GM12865 (cell line): Measurements from ENCODE around the gene RNU1-4.
"Not testable (repeated sequence)": the region's sequence is repeated elsewhere in the genome, so short reads cannot be mapped to it uniquely, and the experiment has no call there.

Experiments
- DNase-seq: peaks from one replicate; pipeline ENCODE4 v3.0.0; 2010; ENCODE audit warnings: low read depth
- H3K4me3 ChIP-seq: 2 replicates; pipeline ENCODE4 v1.5.1; 2011; ENCODE audit warnings: mild to moderate bottlenecking, low read depth, low read length, control low read depth

The RNU1-4 gene

GRCh38 chr1:16740047-16740964 is at the start of gene RNU1-4:
TSS of gene RNU1-4 (plus strand) at chr1:16740516.
- H3K4me3 ChIP-seq, DNase-seq: not testable (repeated sequence)

DNA sequence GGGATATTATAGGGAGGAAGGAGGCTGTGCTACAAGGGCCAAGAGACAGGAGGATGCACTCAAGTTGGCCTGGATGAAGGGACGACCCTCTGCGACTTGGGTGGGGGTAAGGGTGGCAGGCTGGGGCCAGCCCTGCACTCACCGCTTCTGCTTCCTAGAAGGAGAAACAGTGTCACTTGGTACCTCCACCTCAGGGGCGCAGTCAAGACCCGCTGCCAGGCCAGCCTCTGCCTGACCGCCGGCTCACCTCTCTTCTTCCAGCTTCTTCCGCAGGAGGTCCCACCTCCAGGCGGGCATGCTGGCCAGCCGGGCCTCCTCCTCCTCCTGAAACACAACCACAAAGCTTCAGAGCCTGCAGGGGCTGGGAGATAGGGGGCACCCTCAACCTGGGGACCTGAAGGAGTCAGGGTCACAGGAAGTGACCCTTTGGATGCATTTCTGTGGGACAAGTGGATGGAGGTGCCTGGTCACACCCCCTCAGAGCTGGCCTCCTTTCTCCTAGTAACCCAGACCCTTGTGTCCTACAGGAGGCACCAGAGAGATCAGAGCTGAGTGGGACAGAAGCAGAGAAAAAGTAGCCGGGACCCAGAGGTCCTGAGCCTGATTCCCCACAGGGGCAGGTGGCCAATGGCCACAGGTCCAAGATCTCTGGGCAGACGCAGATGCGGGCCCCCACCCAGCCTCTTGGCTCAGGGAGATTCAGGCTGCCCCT is 49.2 kb upstream of the RNU1-4 start:
- H3K4me3 ChIP-seq, DNase-seq: not testable (repeated sequence)

GRCh38 chr1:16692283-16692682 is 48.0 kb upstream of the RNU1-4 start:
- not testable (repeated sequence) for H3K4me3 ChIP-seq, DNase-seq

- not testable (repeated sequence) for DNase-seq, H3K4me3 ChIP-seq
Observed at GRCh38 chr1:16692717-16693448, 47.4 kb upstream of the RNU1-4 start.

DNA sequence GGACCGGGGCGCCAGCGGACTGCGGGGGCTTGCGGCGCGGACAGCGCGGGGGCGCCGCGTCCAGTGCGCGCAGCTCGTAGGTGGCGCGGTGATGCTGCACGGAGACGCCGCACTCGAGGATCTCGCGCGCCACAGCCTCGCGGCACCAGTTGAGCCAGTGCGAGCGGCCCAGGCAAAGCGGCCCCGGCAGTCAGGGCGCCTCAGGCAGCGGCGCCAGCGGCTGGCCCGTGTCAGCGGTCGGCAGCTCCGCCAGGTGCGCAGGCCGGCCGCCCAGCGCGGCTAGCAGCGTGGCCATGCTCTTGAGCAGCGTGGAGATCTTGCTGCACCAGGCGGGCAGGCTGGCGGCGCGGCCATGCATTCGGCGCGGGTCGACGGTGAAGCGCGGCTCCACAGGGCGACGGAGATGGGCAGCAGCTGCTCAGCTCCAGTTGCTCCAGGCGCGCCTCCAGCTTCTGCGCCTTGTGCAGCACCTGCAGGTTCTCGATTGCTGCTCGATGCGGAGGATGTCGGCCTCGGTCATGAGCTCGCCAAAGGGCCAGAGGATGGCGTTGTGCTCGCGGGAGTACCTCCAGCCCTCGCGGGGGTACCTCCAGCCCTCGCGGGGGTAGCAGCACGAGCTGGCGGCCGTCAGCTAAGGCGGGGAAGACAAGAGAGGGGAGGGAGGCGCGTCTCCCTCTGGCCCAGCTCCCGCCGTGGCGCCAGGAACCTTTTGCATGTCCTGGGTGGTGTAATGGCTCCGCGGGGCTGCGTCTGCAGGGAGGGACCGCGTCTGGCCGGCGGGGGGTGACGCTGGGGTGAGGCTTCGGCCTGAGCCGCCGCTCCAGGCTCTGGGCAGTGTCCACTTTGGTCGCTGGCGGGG is 46.6 kb upstream of the RNU1-4 start:
- H3K4me3 ChIP-seq, DNase-seq: not testable (repeated sequence)

DNA sequence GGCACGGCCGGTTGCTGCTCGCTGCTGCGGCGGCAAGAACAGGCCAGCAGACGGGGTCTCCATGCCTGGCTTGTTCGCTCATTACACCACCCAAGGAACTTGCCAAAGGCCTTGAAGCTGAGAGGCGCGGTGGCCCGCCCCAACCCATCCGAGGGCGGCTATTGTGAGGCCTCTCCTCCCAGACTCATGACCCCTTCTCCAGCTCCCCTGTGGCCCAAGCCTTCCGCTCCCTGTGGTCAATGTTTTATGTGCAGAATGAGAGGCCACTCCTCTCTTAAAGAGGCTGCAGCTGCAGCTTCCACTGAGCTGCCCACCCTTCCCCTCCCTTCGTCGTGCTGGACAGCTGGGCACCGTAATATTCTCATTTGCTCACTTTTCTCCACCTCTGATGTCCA is 46.0 kb upstream of the RNU1-4 start:
- H3K4me3 ChIP-seq, DNase-seq: not testable (repeated sequence)

DNA sequence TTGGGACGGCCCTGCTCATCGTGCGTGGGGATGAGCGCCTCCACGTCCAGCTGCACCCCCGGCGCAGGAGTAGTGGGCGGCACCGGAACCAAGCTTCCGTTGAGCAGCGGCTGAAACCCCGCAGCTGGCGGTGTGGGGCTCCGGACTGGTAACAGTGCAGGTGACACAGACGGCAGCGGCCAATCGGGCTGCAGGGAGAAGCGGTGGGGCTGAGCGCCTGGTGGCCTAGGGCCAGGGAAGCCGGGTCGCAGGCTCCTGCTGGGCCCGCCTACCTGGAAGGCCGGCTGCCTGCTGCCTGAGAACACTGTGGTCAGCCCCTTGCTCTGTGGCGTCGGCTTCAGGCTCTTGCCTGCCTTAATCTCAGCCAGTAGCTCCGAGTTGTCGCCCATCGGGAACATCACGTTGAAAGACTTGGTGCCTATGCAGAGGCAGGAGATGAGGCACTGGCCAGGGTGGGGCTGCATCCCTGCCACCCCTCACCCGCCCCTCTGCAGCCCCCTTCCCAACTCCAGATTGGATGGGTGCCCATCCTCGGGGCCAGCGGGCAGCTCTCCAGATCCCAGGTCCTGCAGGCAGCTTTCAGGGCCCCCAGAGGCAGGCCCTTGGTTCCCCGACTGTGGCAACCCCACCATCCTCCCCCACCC is 43.7 kb upstream of the RNU1-4 start:
- peak; percentile 8 for DNase-seq
- not testable (repeated sequence) for H3K4me3 ChIP-seq

GRCh38 chr1:16697152-16697551 is 43.2 kb upstream of the RNU1-4 start:
- DNase-seq, H3K4me3 ChIP-seq: not testable (repeated sequence)

- H3K4me3 ChIP-seq, DNase-seq: not testable (repeated sequence)
Observed at GRCh38 chr1:16699440-16699839, 40.9 kb upstream of the RNU1-4 start.

GRCh38 chr1:16700138-16700895 is 40.0 kb upstream of the RNU1-4 start:
- not testable (repeated sequence) for H3K4me3 ChIP-seq, DNase-seq

DNA sequence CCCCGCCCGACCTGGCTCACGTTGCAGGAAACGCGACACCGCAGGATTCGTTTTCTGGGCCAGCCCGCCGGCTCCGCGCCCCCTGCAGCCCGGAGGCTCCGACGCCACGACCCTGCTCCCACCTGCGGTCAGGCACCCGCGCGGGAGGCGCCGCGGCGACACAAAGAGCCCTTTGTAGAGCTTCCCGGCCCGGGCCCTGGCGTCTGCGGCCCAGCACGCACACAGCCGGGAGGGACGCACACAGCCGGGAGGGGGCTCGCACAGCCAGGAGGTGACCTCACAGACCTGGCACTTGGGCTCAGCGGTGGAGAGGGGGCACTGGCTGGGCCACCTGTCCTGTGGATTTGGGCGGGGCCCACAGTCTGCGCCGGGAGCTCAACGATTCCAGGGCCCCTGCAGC is 39.1 kb upstream of the RNU1-4 start:
- DNase-seq, H3K4me3 ChIP-seq: not testable (repeated sequence)

- not testable (repeated sequence) for H3K4me3 ChIP-seq, DNase-seq
Observed at GRCh38 chr1:16702280-16702679, 38.0 kb upstream of the RNU1-4 start.

- not testable (repeated sequence) for H3K4me3 ChIP-seq, DNase-seq
Observed at GRCh38 chr1:16703141-16703540, 37.2 kb upstream of the RNU1-4 start.

DNA sequence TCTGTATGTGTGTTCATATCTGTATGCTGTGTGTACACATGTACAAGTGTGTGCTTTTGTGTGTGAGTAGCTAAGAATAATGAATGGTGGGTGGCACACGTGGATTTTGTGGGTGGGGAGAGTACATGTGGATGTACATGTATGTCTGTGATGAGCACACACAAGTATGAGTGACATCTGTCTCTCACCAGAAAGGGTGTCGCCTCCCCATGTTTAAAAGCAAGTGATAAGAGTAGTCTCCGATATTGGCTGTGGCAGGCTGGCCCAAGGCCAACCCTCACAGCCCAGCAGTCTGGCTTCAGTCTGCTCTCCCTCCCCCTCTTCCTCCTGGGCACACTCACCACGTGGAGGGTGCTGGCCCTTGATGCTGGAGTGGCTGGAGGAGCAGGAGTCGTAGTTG is 36.7 kb upstream of the RNU1-4 start:
- not testable (repeated sequence) for DNase-seq, H3K4me3 ChIP-seq

DNA sequence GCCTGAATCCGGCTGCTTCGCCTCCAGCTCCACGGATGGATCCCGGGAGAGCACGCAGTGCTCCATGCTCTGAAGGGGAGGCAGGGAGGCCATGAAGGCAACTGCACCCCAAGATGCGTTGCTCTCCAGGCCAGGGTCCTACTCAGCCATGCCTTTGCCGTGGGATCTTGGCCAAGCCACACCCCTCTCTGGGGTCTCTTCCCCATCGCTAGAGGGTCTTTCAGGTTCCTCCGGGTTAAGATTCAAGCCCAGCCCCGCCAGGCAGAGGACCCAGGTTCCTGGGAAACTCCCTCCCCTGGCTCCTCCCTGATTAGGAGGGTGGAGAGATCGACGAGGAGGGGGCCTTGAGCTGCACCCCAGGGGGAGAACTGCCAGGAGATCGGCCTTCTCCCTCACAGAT is 36.2 kb upstream of the RNU1-4 start:
- DNase-seq, H3K4me3 ChIP-seq: not testable (repeated sequence)

DNA sequence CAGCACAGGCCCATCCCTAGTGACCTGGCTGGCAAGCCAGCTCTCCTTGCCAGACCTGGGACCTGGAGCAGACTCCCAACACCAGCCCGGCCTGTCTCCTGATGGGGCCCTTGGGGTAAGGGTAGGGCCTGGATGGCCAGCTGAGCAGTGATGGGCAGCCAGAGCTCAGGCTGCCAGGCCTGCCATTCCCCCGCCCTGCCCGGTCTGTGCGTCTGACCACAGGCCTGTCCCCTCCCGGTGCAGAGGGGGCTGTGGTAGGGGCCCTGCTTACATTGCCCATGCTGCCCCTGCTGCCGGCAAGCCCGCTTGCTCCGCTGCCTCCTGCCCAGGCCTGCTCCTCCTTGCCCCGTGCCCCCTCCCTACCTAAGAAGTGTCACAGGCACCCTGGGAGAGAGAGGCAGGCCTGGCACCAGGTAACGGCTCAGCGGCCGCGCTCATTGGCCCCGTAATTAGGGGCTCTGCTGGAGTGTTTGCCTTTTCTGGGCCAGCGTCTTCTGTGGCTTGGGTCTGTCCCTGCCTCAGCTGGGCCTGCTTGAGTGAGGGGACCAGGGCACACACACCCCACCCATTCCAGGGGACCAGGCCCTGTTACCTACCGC is 35.7 kb upstream of the RNU1-4 start:
- not testable (repeated sequence) for DNase-seq, H3K4me3 ChIP-seq

GRCh38 chr1:16706302-16706701 is 34.0 kb upstream of the RNU1-4 start:
- not testable (repeated sequence) for H3K4me3 ChIP-seq, DNase-seq
